HG03025 (cell line): ENCODE measurements around the gene COL18A1.
"Not testable (repeated sequence)": the region's sequence is repeated elsewhere in the genome, so short reads cannot be mapped to it uniquely, and the experiment has no call there.

Experiments
- ATAC-seq: cut with Tn5 transposase; IDR thresholded peaks from one replicate; pipeline ENCODE4 v1.9.1; 2021; ENCODE audit warnings: mild to moderate bottlenecking, moderate library complexity; ENCODE audit not compliant: unreplicated experiment, low FRiP score

COL18A1 gene

DNA sequence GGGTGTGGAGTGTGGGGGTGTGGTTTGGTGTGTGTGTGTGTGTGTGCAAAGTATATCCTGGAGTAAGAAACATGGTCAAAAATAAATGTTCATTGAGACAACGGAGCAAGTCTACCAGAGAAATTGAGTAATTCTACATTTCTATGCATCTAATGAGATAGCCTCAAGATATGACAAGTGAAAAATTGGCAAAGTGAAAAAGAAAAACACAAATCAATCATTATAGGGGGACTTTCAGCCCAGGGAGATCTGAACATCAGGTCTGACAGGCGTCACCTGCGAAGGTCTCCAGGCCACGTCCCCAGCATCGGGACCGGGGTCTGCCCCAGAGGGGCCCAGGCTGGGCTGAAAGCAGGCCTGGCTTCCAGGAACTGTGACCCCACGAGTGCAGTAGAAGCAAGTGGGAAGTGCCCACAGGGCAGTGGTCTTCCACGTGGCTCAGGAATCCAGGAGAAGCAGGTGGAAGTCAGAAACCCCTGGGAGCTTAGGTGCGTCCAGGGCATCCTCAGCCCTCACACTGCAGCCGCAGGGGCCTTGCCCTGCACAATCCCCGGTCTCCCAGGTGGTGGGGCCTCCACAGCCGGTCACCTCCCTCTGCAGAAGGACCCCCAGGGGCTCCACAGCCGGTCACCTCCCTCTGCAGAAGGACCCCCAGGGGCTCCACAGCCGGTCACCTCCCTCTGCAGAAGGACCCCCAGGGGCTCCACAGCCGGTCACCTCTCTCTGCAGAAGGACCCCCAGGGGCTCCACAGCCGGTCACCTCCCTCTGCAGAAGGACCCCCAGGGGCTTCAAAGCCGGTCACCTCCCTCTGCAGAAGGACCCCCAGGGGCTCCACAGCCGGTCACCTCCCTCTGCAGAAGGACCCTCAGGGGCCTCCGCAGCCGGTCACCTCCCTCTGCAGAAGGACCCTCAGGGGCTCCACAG, 96.4 kb downstream of the COL18A1 start:
- not testable (repeated sequence) for ATAC-seq

- ATAC-seq: no peak
Observed at GRCh38 chr21:45502006-45502345, 97.0 kb downstream of the COL18A1 start.

DNA sequence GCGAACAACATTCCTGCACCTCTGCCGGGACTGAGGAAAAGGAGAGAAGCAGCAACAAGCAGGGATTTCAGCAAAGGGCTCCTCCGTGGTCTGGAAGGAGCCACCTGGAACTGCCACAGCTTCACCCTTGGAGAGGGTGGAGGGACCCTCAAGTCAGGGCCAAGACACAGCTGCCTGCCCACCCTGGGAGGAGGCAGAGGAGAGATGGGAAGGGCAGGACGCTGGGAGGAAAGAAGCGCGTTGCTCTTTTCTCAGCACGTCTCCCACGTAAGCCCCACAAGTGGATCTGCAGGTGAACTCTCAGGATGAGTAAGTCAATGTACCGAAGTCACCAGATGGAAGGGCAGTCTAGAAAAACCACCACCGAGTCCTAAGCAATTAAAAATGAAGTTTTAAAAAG, 97.6 kb downstream of the COL18A1 start:
- ATAC-seq: no peak

GRCh38 chr21:45503226-45503625, 98.3 kb downstream of the COL18A1 start:
- not testable (repeated sequence) for ATAC-seq

GRCh38 chr21:45504021-45504515, 99.1 kb downstream of the COL18A1 start:
- no peak for ATAC-seq

DNA sequence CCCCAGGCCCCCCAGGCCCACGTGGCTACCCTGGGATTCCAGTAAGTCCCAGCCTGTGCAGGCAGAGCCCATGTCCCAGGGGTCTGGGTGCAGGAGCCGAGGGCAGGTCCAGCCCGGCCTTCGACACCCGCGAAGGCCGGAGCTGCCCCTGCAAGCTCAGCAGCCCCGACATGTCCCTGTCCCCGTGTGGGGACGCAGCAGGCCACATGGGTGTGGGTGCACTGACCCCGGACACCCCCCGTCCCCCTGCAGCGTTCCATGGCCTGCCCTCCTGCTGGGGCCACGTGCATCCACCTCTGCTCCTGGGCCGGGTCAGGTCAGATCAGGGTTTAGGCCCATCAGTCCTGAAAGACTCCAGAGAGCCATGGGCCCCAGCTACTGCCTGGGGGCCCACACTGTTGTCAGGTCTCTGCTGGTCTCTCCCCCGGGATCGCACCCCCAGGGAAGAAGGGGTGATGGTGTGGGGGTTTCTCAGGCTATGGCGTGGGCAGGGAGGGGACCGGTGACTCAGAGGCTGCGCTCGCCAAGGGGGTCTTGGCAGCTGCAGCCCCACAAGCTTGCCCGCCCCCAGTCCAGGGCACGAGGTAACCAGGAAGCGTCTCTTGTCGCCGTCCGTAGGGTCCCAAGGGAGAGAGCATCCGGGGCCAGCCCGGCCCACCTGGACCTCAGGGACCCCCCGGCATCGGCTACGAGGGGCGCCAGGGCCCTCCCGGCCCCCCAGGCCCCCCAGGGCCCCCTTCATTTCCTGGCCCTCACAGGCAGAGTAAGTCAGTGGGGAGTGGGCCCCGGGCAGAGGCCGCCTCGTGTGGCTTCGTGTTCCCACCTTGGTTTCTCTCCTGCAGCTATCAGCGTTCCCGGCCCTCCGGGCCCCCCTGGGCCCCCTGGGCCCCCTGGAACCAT, 99.8 kb downstream of the COL18A1 start:
- no peak for ATAC-seq

- ATAC-seq: no peak
Observed at GRCh38 chr21:45505416-45506021, 100.6 kb downstream of the COL18A1 start.

DNA sequence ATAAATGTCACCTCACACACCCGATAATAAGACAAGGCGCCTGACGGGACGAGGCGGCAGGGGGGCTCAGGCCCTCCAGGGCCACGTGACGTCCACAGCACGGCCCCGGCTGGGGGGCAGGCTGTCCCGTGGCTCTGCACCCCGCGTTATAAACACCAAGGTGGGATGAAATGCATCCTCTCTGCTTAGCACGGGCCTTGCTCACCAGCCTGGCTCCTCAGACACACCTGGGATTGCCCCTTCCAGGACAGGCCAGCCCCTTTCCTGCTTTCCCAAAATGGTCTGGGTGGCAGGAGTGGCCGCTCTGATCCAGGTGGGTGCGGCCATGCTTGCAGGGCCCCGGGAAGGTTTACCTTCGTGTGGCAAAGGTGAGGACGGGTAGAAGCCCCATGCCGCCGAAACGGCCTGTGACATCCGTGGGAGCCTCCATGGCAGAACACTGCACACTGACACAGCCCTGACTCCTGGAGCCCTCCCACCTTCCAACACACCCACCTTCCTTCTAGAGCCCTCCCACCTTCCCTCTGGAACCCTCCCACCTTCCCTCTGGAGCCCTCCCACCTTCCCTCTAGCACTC, 101.4 kb downstream of the COL18A1 start:
- ATAC-seq: no peak

GRCh38 chr21:45506836-45507522, 102.0 kb downstream of the COL18A1 start:
- no peak for ATAC-seq

- no peak for ATAC-seq
Observed at GRCh38 chr21:45507523-45507875, 102.5 kb downstream of the COL18A1 start.

- no peak for ATAC-seq
Observed at GRCh38 chr21:45507888-45508508, 103.0 kb downstream of the COL18A1 start.

DNA sequence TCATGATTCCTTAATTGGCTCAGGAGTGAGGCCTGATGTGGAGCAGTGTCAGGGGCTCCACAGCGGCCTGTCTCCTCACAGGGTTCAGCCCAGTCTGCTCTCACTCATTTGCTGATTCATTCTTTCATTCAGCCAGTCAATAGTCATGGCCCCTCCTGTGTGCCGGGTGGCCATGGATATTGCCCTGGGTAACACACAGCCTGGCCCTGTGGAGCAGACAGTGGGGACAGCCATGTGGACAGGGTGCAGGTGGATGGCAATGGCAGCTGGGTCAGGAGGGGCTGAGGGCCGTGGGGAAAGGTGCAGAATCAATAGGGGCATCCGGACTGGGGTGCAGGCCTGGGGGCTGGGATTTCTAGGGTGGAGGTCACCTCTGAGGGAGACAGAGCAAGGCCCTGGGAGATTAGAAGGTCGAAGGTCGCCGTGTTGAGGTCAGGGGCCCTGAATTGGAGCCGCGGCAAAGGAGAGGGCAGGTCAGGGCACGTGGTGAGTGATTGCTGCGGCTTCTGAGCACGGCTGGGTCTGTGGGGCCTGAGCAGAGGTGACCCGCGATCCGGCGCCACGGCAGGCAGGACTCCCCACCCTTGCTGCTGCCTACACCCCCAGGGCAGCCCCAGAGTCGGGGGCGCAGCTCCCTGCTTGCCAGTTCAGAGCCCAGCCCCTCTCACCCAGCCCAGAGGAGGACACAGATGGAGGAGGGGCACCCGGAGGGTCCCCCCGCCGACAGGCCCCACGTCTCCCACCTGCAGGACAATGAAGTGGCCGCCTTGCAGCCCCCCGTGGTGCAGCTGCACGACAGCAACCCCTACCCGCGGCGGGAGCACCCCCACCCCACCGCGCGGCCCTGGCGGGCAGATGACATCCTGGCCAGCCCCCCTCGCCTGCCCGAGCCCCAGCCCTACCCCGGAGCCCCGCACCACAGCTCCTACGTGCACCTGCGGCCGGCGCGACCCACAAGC, 103.9 kb downstream of the COL18A1 start:
- ATAC-seq: no peak

DNA sequence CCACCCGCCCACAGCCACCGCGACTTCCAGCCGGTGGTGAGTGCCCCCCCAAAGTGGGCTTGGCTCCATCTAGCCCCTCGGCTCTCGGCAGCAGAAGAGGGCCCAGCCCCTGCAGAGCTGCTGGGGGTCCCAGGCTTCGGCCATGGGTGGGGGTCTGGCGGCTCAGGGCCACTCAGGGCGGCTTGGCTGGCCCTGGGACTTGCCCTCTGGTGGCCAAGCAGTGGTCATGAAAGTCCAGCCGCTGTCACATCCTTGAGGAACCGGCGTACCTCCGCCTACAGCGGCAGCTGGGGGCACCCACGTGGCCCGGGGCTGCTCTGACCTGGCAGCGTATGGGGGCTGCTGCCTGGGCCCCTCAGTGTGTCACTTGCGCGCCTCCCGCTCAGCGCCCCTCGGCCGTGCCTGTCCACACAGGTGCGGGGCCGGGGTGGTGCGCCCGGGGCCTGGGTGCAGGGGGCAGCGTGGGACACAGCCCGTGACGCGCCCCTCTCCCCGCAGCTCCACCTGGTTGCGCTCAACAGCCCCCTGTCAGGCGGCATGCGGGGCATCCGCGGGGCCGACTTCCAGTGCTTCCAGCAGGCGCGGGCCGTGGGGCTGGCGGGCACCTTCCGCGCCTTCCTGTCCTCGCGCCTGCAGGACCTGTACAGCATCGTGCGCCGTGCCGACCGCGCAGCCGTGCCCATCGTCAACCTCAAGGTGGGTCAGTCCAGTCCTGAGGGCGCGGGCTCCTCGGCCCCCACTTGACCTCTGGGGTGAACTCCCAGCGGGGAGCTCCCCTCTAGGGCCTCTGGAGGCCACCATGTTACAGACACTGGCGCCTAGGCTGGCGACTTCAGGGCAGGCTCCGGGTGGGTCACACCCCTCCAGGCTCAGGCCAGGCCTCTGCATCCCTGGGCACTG, 104.9 kb downstream of the COL18A1 start:
- no peak for ATAC-seq

DNA sequence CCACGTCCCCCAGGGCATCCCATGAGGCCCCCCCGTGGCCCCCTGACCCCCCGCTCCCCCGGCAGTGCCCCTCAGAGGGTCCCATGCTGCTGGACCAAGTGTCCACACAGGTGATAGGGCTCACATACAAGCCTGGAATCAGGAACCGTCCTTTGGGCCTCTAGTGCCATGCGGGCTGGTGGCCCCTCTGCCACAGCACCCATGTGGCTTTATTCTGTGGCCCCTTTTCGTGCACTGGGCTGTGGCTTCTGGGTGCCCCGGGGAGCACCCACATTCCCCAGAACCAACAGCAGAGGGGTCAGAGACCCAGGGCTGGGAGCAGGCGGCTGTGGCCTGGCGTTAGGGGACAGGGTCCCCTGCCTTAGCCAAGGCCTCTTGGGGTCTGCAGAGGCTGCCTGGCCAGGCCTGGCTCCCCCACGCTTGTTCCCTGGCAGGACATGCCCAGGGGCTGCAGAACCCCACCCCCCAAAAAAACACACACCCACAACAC, 105.5 kb downstream of the COL18A1 start:
- no peak for ATAC-seq

GRCh38 chr21:45511007-45511406, 106.0 kb downstream of the COL18A1 start:
- ATAC-seq: no peak

DNA sequence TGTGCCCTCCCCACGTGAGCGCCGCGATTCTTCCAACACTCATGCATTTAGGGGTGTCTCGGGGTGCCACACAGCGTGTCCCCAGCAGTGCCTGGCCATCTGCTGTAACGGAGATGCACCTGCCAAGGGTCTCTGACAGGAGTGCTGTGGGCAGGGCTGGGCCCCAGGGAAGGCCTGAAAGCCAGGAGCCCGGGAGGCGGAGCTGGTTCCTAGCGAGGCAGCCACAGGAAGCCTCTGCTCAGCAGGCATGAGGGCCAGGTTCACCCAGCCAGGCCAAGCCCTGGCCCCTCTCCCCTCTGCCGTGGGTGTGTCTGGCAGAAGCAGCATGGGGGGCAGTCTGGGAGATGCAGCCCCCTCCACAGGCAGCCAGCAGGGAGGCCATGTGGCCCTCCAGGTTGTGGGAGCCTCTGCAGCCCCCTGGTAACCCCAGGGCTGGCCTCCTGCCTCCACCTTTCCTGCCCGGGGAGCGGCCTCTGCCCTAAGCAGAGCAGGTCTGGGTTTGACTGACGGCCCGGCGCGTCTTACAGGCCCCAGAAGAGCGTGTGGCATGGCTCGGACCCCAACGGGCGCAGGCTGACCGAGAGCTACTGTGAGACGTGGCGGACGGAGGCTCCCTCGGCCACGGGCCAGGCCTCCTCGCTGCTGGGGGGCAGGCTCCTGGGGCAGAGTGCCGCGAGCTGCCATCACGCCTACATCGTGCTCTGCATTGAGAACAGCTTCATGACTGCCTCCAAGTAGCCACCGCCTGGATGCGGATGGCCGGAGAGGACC, 106.9 kb downstream of the COL18A1 start:
- no peak for ATAC-seq

GRCh38 chr21:45512626-45513002, 107.6 kb downstream of the COL18A1 start:
- ATAC-seq: no peak
